Measurements from ENCODE around the gene TTC21B. TPM values are rescaled to one million over a fixed set of nuclear protein-coding genes. Genes with fewer than 3 reads are reported as not detected.
A peak's percentile ranks its signal among the peaks of the same experiment; 100 is the strongest.

The TTC21B gene
- total RNA-seq, 1 donor from 2014 or later = 33.5 TPM

- no peak for DNase-seq (ENCODE audit: low read depth in 2 of 2)
Measured at GRCh38 chr2:165837122-165837521, 116.5 kb downstream of the TTC21B start.

DNA sequence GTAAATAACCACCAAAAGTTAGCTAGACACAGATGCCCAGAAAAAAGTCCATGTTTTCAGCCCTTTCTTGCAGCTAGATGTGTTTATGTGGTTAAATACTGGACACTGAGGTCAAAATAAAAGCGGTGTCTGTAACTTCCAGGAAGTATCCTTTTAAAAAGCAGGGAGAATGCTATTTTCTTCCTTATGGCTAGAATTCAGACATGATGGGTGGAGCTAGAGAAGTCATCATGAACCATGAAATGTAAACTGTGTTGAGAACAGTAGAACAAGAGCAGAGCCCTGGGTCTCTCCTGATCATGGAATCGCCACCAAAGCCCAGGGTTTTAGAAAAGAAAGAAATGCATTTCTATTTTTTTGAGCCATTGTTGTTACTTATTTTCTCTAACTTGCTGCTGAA, 118.2 kb downstream of the TTC21B start:
- no peak for DNase-seq (ENCODE audit: low read depth in 2 of 2)

- peak in 1 of 2 donors; percentile 9 for DNase-seq (ENCODE audit: low read depth in 2 of 2)
Measured at GRCh38 chr2:165833156-165833555, 120.4 kb downstream of the TTC21B start.

DNA sequence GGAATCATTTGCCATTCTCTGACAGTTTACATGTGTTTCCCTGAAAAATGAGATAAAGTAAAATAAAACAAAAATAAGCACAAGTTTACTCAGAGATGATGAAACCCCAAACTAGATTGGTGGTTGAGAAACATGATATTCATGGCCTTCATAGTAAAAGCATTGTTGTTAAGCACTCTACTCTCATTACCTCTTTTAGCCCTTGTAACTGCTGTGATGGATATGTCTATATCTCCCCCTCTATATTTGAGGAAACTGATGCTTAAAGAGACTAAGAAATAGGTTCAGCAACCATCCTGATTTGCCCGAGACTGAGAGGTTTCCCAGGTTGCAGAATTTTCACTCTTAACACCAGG, 125.7 kb downstream of the TTC21B start:
- DNase-seq (ENCODE audit: low read depth in 2 of 2) = no peak

GRCh38 chr2:165827016-165827920, 126.3 kb downstream of the TTC21B start:
- no peak for DNase-seq (ENCODE audit: low read depth in 2 of 2)

DNA sequence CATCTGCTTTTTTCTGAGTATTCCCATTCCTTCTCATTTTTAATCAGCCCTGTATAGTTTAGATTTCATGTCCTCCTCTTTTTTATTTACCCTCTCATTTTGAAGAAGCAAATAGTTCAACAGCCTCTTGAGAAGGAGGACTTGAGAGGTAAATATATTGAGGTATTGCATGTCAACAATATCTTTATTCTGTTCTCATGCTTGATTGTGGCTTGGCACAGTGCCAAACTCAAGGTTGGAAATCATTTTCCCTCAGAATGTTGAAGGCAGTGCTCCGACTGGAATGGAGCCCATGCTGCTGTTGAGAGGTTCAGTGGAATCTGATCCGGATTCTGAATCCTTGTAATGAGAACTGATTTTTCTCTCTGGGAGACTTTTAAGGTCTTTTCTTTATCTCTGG, 128.5 kb downstream of the TTC21B start:
- peak; percentile 1 to 2 for DNase-seq (ENCODE audit: low read depth in 2 of 2)

Other genes with a start within 250 kb of the TTC21B start
- gene GALNT3, start 159.5 kb downstream of the TTC21B start, total RNA-seq = under 0.01 TPM in 2 replicates
- not detected in 2 replicates for gene SCN1A, start 174.2 kb upstream of the TTC21B start, total RNA-seq

Data from lung microvascular endothelial cell (primary cell).